Astrocyte of the cerebellum (primary cell): ENCODE measurements around the gene PLXNA2.

Experiments
- DNase-seq: peaks from one replicate; pipeline ENCODE4 v3.0.0-alpha.2; 2011; ENCODE audit warnings: low read depth
- H3K4me3 ChIP-seq: 2 replicates; pipeline ENCODE4 v1.5.1; 2011; ENCODE audit warnings: mild to moderate bottlenecking, low read depth, low read length, moderate library complexity
- CTCF ChIP-seq: IDR thresholded peaks from 2 replicates; pipeline ENCODE4 v1.5.1; 2012; ENCODE audit warnings: low read length, low read depth, moderate library complexity, mild to moderate bottlenecking; ENCODE audit errors: missing control alignments
- in situ Hi-C: cut with HindIII; loops from 2 replicates; pipeline ENCODE4 v1.10.0; 2017; ENCODE audit warnings: low sequenced_read_pairs

PLXNA2 gene

GRCh38 chr1:208265122-208265469, 20.9 kb upstream of the PLXNA2 start:
- in situ Hi-C loops: no loop called here
- DNase-seq: no peak
- no peak overlapping the region for H3K4me3 ChIP-seq
- TF ChIP-seq CTCF: no peak

- TF ChIP-seq CTCF: no peak
- in situ Hi-C loops: no loop called here
- no peak overlapping the region for H3K4me3 ChIP-seq
- DNase-seq: no peak
These were observed 20.4 kb upstream of the PLXNA2 start for GRCh38 chr1:208264469-208265121.

- TF ChIP-seq CTCF: no peak
- no peak for DNase-seq
- in situ Hi-C loops: no loop called here
- no peak overlapping the region for H3K4me3 ChIP-seq
These were observed 17.7 kb upstream of the PLXNA2 start for GRCh38 chr1:208261874-208262273.

- in situ Hi-C loops: no loop called here
- no peak for TF ChIP-seq CTCF
- no peak for DNase-seq
- no peak overlapping the region for H3K4me3 ChIP-seq
These were observed 14.1 kb upstream of the PLXNA2 start for GRCh38 chr1:208258277-208258676.

GRCh38 chr1:208257351-208257750, 13.2 kb upstream of the PLXNA2 start:
- TF ChIP-seq CTCF: no peak
- in situ Hi-C loops: no loop called here
- no peak for DNase-seq
- H3K4me3 ChIP-seq: no peak overlapping the region

GRCh38 chr1:208256556-208256955, 12.4 kb upstream of the PLXNA2 start:
- in situ Hi-C loops: no loop called here
- no peak overlapping the region for H3K4me3 ChIP-seq
- DNase-seq: no peak
- no peak for TF ChIP-seq CTCF
